Heart right ventricle (tissue), 16 donors: ENCODE data around the gene MAGI2. TPM values are rescaled to one million over a fixed set of nuclear protein-coding genes. Genes with fewer than 3 reads are reported as not detected.

ENCODE experiments used
- ATAC-seq, 8 donors: fragments of 200-7000 bp; cut with Tn5 transposase; one replicate each; pipeline ENCODE4 v1.9.1; 2020; ENCODE audit warnings: mild to moderate bottlenecking in 8 of 8, moderate library complexity in 8 of 8, moderate number of reproducible peaks in 1 of 8
- DNase-seq, 2 donors: peaks; one replicate each; pipeline ENCODE4 v3.0.0-alpha.2; 2020
- H3K27ac ChIP-seq, 10 donors: fragments of 200-600 bp; sonication (generic) in 2 of 10; one replicate each; pipeline versions ENCODE4 v1.5.0 to v1.8.0; 2020 to 2022; ENCODE audit warnings: mild to moderate bottlenecking in 3 of 10
- H3K27me3 ChIP-seq, 7 donors: fragments of 200-600 bp; one replicate each; pipeline ENCODE4 v1.8.0; 2021 to 2022; ENCODE audit warnings: mild to moderate bottlenecking in 2 of 7
- H3K36me3 ChIP-seq, 9 donors: fragments of 200-600 bp; sonication (generic) in 1 of 9; one replicate each; pipeline versions ENCODE4 v1.5.0 to v1.8.0; 2020 to 2022; ENCODE audit warnings: mild to moderate bottlenecking in 2 of 9
- H3K4me1 ChIP-seq, 9 donors: fragments of 200-600 bp; sonication (generic) in 1 of 9; one replicate each; pipeline versions ENCODE4 v1.5.0 to v1.8.0; 2020 to 2022; ENCODE audit warnings: mild to moderate bottlenecking in 4 of 9
- H3K4me3 ChIP-seq, 10 donors: fragments of 200-600 bp; sonication (generic) in 2 of 10; one replicate each; pipeline versions ENCODE4 v1.5.0 to v1.8.0; 2020 to 2022; ENCODE audit warnings: mild to moderate bottlenecking in 7 of 10, moderate library complexity in 2 of 10
- H3K9me3 ChIP-seq, 11 donors: fragments of 200-600 bp in 10 of 11; sonication (generic) in 2 of 11; one replicate each; pipeline versions ENCODE4 v1.5.0 to v1.8.0; 2013 to 2022; ENCODE audit warnings: mild to moderate bottlenecking in 2 of 11, control low read depth in 1 of 11, moderate library complexity in 1 of 11
- CTCF ChIP-seq, 9 donors: fragments of 200-600 bp; sonication (generic) in 2 of 9; IDR thresholded peaks; one replicate each; pipeline versions ENCODE4 v1.5.0 to v1.8.0; 2021 to 2022; ENCODE audit warnings: antibody characterized with exemption in 9 of 9, mild to moderate bottlenecking in 5 of 9, moderate library complexity in 1 of 9
- WGBS, 2 donors: extraction: QIAGEN DNeasy Blood & Tissue Kit; methylation state at CpG; one replicate each; pipeline ENCODE4 v1.1.7; 2013; ENCODE audit warnings: inconsistent platforms in 1 of 2; 5-methylcytosine and 5-hydroxymethylcytosine counted together
- intact Hi-C, 10 donors: fragments of 100-400 bp; cut with DNase I; formaldehyde crosslinking; loops; one replicate each; pipeline versions ENCODE4 v1.11.1 to v1.14.2; 2022
- polyA plus RNA-seq, 2 donors: library from polyadenylated mRNA; stranded (reverse); fragments of 200-250 nt; gene quantifications; one replicate each; pipeline ENCODE4 v1.2.3, GENCODE V29; 2013
- total RNA-seq, 10 donors: library from RNA; stranded (reverse); fragmentation: NEBNext Ultra II Directional in 3 of 10; extraction: Animal tissue kit (Norgen Biotek cat#: 25700) in 3 of 10; gene quantifications; one replicate each; pipeline versions ENCODE4 v1.2.1 to v1.2.4, GENCODE V29; 2021 to 2023
- donor health status: Arrhythmogenic right ventricular cardiomyopathy.
- donor health status: ischemic (EF 13 %, LVEDD 7.1; RV severe dilation, severe dysfunction).
- donor health status: healthy with polysubstance abuse.
- donor health status: DM: no; HTN: yes; CAD: no.
- donor health status: DM: no; HTN: no; CAD: no.
- donor health status: ischemic (EF 25% LVEDD 6.9; RV normal size, moderate dysfunction).
- donor health status: ischemic (EF 25% LVEDD 5.7; RV mildly dilated, moderate dysfunction).
- donor health status: healthy.
- donor health status: DM: yes; HTN: yes; CAD: no.
- donor health status: Ischemic cardiomyopathy.
- donor health status: ischemic (EF 35%, LVEDD 5.7; RV mildly dilated, moderate dysfunction).
- donor health status: nonischemic (EF 11% LVEDD 7.7; RV severe dilation, severe dysfunction).
- donor health status: DM: yes; HTN: yes; CAD: no.
- donor health status: PGD.
- donor health status: ischemic (EF 29% LVEDD 5.4; RV normal size, mild dysfunction).
- donor health status: nonischemic (EF 23%, LVEDD 6.1; RV moderate dilation, normal function).

MAGI2 gene
- total and polyA plus RNA-seq, 12 donors = 0.83 to 6.0 (median 4.1) TPM

DNA sequence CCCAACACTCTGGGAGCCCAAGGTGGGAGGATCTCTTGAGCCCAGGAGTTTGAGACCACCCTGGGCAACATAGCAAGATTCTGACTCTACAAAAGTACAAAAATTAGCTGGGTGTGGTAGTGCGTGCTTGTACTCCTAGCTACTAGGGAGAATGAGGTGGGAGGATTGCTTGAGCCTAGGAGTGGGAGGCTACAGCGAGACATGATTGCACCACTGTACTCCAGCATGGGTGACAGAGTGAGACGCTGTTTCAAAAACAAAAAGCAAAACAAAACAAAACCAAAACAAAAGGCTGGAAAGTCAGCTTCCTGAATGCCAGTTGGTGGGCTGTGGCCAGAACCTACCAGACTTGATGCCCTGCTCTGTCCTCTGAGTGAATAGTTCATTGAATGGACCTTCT lies 1412.0 kb downstream of the MAGI2 start:
- H3K4me3 ChIP-seq = no peak overlapping the region
- WGBS, 2 donors = 94 to 96% methylated on average over 3 of the region's 3 CpGs
- ATAC-seq (no peak), DNase-seq (no peak)
- no peak for TF ChIP-seq CTCF (IDR thresholded peaks at IDR 0.05)
- intact Hi-C loops = loop anchor here in 2 of 10 donors (10.0 kb wide), 1 partner anchor 97 kb away; no protein-coding TSS in a partner anchor
- H3K27ac ChIP-seq = no peak overlapping the region
- no peaks in the 10 kb centered on the region for H3K36me3 ChIP-seq
- peaks cover 0 to 7% (median 0%) of the 10 kb centered on the region in 9 donors for H3K4me1 ChIP-seq
- H3K9me3 ChIP-seq = no peaks in the 10 kb centered on the region
- H3K27me3 ChIP-seq = peaks cover 0 to 9% (median 0%) of the 10 kb centered on the region in 7 donors

GRCh38 chr7:78039790-78040776 lies 1413.4 kb downstream of the MAGI2 start:
- H3K4me3 ChIP-seq = peak overlapping the region in 1 of 10 donors; percentile 0
- H3K9me3 ChIP-seq = no peaks in the 10 kb centered on the region
- intact Hi-C loops = loop anchor here in 3 of 10 donors (5.0 to 10.0 kb wide), 2 partner anchors 95 to 98 kb away; no protein-coding TSS in a partner anchor
- peaks cover 0 to 7% (median 0%) of the 10 kb centered on the region in 9 donors for H3K4me1 ChIP-seq
- no peaks in the 10 kb centered on the region for H3K36me3 ChIP-seq
- TF ChIP-seq CTCF (IDR thresholded peaks at IDR 0.05) = peak; percentile 40 to 89 (median 74)
- ATAC-seq = peak in 7 of 8 donors; percentile 42 to 79 (median 64)
- DNase-seq = peak; percentile 10 to 59
- WGBS, 2 donors = 42 to 44% methylated on average over 40 of the region's 40 CpGs
- H3K27me3 ChIP-seq = peaks cover 0 to 9% (median 0%) of the 10 kb centered on the region in 7 donors
- H3K27ac ChIP-seq = no peak overlapping the region

DNA sequence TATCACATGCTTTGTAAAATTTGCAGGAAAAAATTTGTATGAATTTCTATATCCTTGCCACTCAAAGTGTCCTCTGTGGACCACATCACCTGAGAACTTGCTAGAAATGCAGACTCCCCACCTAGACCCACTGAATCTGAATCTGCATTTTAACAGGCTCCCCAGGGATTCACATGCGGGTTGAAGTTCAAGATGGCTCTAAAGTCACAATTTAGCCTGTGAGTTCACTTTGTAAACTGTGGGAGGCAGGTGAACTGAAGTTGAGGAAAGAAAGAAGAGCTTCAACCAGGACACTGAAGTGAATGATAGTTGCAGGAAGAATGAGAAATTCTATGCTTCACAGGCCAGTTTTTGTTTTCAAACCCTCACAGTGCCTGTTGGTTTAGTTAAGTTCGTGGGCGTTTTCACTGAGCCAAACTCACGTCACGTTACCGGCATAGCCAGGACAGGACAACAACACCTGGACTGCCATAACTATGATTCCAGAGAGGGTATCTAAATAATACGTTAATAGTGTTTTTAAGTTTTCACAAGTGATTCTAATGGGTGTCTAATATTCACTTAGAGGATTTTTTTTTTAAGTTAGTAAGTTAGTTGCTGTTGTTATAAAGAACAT lies 1414.9 kb downstream of the MAGI2 start:
- WGBS, 2 donors = 72 to 75% methylated on average over 7 of the region's 7 CpGs
- H3K9me3 ChIP-seq = no peaks in the 10 kb centered on the region
- TF ChIP-seq CTCF (IDR thresholded peaks at IDR 0.05) = no peak
- H3K36me3 ChIP-seq = no peaks in the 10 kb centered on the region
- no peak for ATAC-seq
- H3K4me1 ChIP-seq = peaks cover 0 to 7% (median 0%) of the 10 kb centered on the region in 9 donors
- no peak overlapping the region for H3K4me3 ChIP-seq
- no peak overlapping the region for H3K27ac ChIP-seq
- peaks cover 0 to 9% (median 0%) of the 10 kb centered on the region in 7 donors for H3K27me3 ChIP-seq
- intact Hi-C loops = loop anchor here in 1 of 10 donors (5.0 kb wide), 1 partner anchor 96 kb away; no protein-coding TSS in a partner anchor
- no peak for DNase-seq

GRCh38 chr7:78037603-78038002 lies 1415.9 kb downstream of the MAGI2 start:
- intact Hi-C loops = loop anchor here in 1 of 10 donors (5.0 kb wide), 1 partner anchor 95 kb away; no protein-coding TSS in a partner anchor

More at GRCh38 chr7:78037603-78038002, 1415.9 kb downstream of the MAGI2 start:
- H3K36me3 ChIP-seq = no peaks in the 10 kb centered on the region
- H3K9me3 ChIP-seq = no peaks in the 10 kb centered on the region
- DNase-seq = no peak
- no peak for TF ChIP-seq CTCF (IDR thresholded peaks at IDR 0.05)
- 85% methylated on average over 4 of the region's 4 CpGs for WGBS, 2 donors
- H3K27me3 ChIP-seq = peaks cover 0 to 9% (median 0%) of the 10 kb centered on the region in 7 donors
- ATAC-seq = no peak
- peaks cover 0 to 7% (median 0%) of the 10 kb centered on the region in 9 donors for H3K4me1 ChIP-seq
- H3K4me3 ChIP-seq = no peak overlapping the region
- no peak overlapping the region for H3K27ac ChIP-seq
